GM18508 (cell line): ENCODE results near the gene SLC25A29.
"Not testable (repeated sequence)": the region's sequence is repeated elsewhere in the genome, so short reads cannot be mapped to it uniquely, and the experiment has no call there.

ENCODE experiments used
- ATAC-seq: cut with Tn5 transposase; IDR thresholded peaks from one replicate; pipeline ENCODE4 v1.9.1; 2021; ENCODE audit warnings: moderate number of reproducible peaks; ENCODE audit not compliant: insufficient read depth, unreplicated experiment

Gene SLC25A29

GRCh38 chr14:100283984-100284881 is 22.0 kb downstream of the SLC25A29 start:
- no peak for ATAC-seq

DNA sequence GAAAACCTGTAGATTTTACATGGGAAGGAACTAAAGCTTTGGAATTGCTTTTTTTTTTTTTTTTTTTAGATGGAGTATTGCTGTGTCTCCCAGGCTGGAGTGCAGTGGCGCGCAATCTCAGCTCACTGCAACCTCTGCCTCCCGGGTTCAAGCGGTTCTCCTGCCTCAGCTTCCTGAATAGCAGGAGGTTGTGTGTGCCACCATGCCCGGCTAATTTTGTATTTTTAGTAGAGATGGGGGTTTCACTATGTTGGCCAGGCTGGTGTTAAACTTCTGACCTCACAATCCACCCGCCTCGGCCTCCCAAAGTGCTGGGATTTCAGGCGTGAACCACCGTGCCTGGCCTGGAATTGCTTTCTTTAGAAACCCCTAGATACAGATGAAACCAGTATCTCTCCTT is 22.8 kb downstream of the SLC25A29 start:
- ATAC-seq, result not testable (repeated sequence)

- ATAC-seq, result no peak
Observed at GRCh38 chr14:100282766-100283419, 23.4 kb downstream of the SLC25A29 start.

DNA sequence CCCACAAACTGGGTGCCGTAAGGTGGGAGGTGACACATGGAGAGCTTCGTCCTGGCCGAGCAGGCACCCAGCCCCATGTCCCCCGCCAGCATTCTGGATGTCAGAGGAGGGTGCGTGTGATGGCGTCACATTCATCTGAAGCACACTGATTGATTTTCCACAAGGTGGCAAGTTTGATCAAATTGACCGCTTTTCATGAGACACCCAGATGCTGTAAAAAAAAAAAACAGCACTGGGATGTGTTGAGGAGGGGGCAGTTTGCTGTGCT is 24.2 kb downstream of the SLC25A29 start:
- no peak for ATAC-seq

GRCh38 chr14:100281286-100282082 is 24.8 kb downstream of the SLC25A29 start:
- no peak for ATAC-seq

DNA sequence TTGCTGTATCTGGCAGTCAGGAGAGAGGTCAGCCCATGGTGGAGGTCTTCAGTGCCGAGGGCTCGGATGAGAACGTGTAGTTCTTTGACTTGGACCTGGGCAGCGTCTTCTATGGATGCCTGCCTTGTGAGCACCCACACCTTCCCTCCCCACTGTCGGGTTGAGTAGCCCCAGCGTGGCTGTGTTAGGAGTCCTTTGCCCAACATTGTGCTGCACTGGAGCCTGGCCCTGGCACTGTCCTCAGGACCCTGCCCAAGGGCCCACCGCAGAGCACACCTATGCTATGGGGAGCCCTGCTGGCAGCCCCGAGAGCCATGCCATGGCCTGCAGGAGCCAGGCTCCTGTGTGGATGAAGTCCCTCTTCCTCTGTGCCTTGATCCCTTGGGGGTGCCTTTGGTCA is 26.7 kb downstream of the SLC25A29 start:
- no peak for ATAC-seq

GRCh38 chr14:100279133-100279532 is 27.1 kb downstream of the SLC25A29 start:
- ATAC-seq, result no peak

DNA sequence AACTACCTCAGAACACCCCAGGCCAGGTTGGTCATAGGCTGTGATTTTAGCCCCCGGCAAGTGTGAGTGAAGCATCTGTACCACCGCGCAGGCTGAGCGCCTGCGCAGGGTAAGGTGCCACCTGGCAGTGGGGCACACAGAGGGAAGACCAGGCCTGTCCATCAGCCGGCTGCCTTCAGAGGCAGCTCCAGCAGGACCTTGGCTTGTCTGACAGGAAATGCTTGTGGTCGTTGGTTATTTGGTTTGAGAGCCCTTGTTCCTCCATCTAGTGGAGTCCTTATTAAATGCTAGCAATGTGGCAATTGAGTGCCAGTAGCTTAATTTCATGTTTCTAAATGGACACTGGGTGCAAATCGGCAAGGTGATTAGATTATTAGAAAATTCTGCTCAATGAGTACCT is 27.5 kb downstream of the SLC25A29 start:
- ATAC-seq, result no peak

DNA sequence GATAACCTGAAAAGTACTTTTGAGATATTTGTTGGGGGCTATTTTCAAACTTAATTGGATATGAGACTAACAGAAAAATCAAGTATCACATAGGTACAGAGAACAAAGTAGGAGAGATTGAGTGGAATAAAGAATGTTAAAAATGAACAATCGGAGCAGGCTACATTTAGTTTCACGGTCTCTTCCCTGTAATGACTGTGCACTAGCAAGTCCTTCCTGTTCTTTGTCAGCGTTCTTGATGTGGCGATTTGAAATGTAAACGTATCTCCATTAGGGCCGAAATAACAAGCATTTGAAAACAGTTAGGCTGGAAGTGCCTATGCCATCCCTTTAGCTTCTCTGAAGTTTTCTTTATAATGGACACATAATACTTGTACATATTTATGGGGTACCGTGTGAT is 31.0 kb downstream of the SLC25A29 start:
- ATAC-seq, result no peak

DNA sequence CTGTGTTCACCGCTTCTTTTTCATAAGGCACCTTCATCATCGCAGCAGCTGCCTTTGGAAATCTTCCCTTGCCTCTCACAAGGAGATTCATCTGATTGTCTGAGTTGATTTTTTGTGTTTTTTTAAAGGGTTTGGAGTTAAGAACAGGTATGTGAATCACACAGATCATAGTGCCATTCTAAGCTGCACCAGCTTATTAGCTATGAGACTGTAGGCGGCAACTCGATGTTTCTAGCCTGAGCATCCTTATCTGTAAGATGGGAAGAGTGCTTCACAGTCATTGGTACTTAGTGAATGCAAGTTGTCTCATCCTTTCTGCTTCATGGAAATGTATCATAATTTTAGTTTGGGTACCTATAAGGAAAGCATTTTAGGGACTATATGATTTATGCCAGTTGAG is 32.0 kb downstream of the SLC25A29 start:
- ATAC-seq, result no peak

GRCh38 chr14:100271247-100271939 is 34.9 kb downstream of the SLC25A29 start:
- no peak for ATAC-seq

DNA sequence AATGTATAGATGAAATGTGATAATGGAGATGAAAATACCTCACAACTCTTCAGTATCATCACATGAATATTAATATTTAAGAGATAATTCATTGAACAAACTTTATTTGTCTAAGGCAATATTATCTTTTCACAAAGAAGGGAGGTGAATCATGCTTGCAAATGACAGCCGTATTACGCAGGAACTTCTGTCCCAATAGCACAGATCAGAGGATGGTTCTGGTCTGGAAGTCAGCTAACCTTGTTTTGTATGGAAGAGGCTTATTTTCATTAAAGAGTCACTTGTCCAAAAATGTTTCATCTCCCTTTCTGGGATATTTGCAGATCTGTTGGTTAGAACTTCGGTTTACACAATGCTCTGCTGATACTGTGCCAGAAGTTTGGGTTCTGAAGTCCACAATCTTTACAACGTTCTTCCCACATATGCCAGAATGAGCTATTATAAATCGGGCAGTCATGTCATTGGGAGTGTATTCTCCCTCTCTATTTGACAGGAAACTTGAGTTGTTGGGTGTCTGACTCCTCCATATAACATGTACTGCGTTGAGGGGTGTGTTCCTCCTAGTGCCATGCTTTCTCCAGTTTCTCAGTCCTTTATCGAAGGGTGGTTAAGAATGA is 37.5 kb downstream of the SLC25A29 start:
- no peak for ATAC-seq

- ATAC-seq, result no peak
Observed at GRCh38 chr14:100267990-100268389, 38.3 kb downstream of the SLC25A29 start.

DNA sequence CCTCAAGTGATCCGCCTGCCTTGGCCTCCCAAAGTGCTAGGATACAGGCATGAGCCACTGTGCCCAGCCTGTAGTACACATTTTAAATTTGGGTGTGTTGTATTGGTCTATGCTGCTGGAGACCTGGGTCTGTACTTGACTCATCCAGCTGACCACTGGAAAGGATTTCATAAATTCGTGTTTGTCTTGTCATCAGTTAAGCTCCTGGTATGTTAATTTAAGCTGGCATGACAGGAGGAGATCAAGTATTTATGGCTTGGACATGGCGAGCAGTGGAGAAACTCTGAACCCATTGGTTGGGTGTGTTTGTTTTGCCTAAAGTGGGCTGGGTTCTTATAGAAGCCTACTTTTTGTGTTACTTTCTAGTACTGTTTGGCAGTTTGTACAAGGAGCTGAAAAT is 43.1 kb downstream of the SLC25A29 start:
- no peak for ATAC-seq

DNA sequence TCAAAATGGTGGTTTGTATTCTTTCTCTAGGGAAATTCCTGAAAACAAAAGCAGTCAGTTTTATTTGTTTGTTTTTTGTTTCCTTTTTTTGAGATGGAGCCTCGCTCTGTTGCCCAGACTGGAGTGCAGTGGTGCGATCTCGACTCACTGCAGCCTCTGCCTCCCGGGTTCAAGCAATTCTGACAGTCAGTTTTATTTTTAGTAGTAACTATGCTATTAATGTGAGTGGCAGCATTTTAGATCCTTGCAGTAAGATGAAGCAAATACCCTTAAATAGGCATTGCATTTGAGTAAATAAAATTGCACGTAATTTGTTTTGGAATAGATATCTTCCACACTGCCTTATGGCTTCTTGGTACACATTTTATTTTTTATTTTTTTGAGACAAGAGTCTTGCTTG is 43.7 kb downstream of the SLC25A29 start:
- no peak for ATAC-seq

DNA sequence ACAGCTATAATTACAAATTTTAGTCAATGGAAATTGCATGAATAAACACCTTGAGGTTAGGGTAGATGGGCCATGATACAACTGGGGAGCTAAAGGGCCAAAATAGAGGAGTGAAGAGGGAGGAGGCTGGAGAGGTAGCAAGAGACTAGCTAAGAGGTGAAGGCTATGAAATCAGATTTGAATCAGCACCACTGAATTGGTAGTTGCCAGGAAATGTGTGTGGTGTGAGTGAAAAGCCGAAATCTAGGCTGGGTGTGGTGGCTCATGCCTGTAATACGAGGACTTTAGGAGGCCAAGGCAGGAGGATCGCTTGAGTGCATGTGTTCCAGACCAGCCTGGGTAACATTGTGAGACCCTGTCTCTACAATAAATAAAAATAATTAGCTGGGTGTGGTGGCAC is 44.6 kb downstream of the SLC25A29 start:
- ATAC-seq, result no peak

- peak; percentile 62 for ATAC-seq
Observed at GRCh38 chr14:100256339-100256895, 49.8 kb downstream of the SLC25A29 start.

GRCh38 chr14:100252684-100253083 is 53.6 kb downstream of the SLC25A29 start:
- no peak for ATAC-seq

- ATAC-seq, result no peak
Observed at GRCh38 chr14:100250732-100251465, 55.3 kb downstream of the SLC25A29 start.
